Heart left ventricle (tissue), 16 donors: Measurements from ENCODE around the gene NIPAL4. TPM values are rescaled to one million over a fixed set of nuclear protein-coding genes. Genes with fewer than 3 reads are reported as not detected.
A peak's percentile ranks its signal among the peaks of the same experiment; 100 is the strongest.

Experiments
- ATAC-seq, 4 donors: fragments of 200-7000 bp; cut with Tn5 transposase; one replicate each; pipeline ENCODE4 v1.9.1; 2020 to 2022; ENCODE audit warnings: moderate library complexity in 4 of 4, mild to moderate bottlenecking in 3 of 4, moderate number of reproducible peaks in 1 of 4
- DNase-seq, 5 donors: peaks; one replicate each; pipeline ENCODE4 v3.0.0-alpha.2; 2020
- H3K27ac ChIP-seq, 12 donors: fragments of 200-600 bp; sonication (generic) in 4 of 12; one replicate each; pipeline versions ENCODE4 v1.5.0 to v1.8.0; 2016 to 2022; ENCODE audit warnings: mild to moderate bottlenecking in 2 of 12
- H3K27me3 ChIP-seq, 9 donors: fragments of 200-600 bp; sonication (generic) in 2 of 9; one replicate each; pipeline versions ENCODE4 v1.5.1 to v1.8.0; 2016 to 2022; ENCODE audit warnings: mild to moderate bottlenecking in 3 of 9
- H3K36me3 ChIP-seq, 9 donors: fragments of 200-600 bp; sonication (generic) in 2 of 9; one replicate each; pipeline versions ENCODE4 v1.5.0 to v1.8.0; 2018 to 2022; ENCODE audit warnings: mild to moderate bottlenecking in 2 of 9
- H3K4me1 ChIP-seq, 12 donors: fragments of 200-600 bp; sonication (generic) in 4 of 12; one replicate each; pipeline versions ENCODE4 v1.5.0 to v1.8.0; 2016 to 2022; ENCODE audit warnings: mild to moderate bottlenecking in 3 of 12
- H3K4me3 ChIP-seq, 12 donors: fragments of 200-600 bp; sonication (generic) in 4 of 12; one replicate each; pipeline versions ENCODE4 v1.5.0 to v1.8.0; 2017 to 2022; ENCODE audit warnings: mild to moderate bottlenecking in 9 of 12, moderate library complexity in 4 of 12
- H3K9me3 ChIP-seq, 12 donors: fragments of 200-600 bp; sonication (generic) in 4 of 12; one replicate each; pipeline versions ENCODE4 v1.5.0 to v1.8.0; 2016 to 2022; ENCODE audit warnings: mild to moderate bottlenecking in 1 of 12
- CTCF ChIP-seq, 12 donors: fragments of 200-600 bp; sonication (generic) in 4 of 12; IDR thresholded peaks; one replicate each; pipeline versions ENCODE4 v1.5.0 to v1.8.0; 2018 to 2022; ENCODE audit warnings: antibody characterized with exemption in 12 of 12, mild to moderate bottlenecking in 5 of 12
- POLR2A ChIP-seq, 2 donors: fragments of 450-650 bp; IDR thresholded peaks; one replicate each; pipeline ENCODE4 v1.6.1; 2017; ENCODE audit warnings: antibody characterized with exemption in 2 of 2, mild to moderate bottlenecking in 2 of 2, moderate library complexity in 2 of 2
- WGBS, 4 donors: extraction: QIAGEN DNeasy Blood & Tissue Kit in 2 of 4; methylation state at CpG; one replicate each; pipeline versions ENCODE4 v1.1.5 to v1.1.7; 2013 to 2018; 5-methylcytosine and 5-hydroxymethylcytosine counted together
- intact Hi-C, 10 donors: fragments of 100-400 bp; cut with DNase I; formaldehyde crosslinking; loops; one replicate each; pipeline versions ENCODE4 v1.11.1 to v1.14.2; 2022
- polyA plus RNA-seq, 2 donors: library from polyadenylated mRNA; stranded (reverse); fragments of 200-250 nt; gene quantifications; one replicate each; pipeline ENCODE4 v1.2.3, GENCODE V29; 2013
- total RNA-seq, 9 donors: library from RNA; depleted of rRNA in 2 of 9; stranded (reverse); fragments of >200 nt in 2 of 9; fragmentation: NEBNext Ultra II Directional in 3 of 9; extraction: Animal tissue kit (Norgen Biotek cat#: 25700) in 3 of 9; gene quantifications; one replicate each; pipeline versions ENCODE4 v1.1.0 to v1.2.4, GENCODE V29; 2016 to 2023
- donor health status: ischemic (EF 13 %, LVEDD 7.1; RV severe dilation, severe dysfunction).
- donor health status: healthy with polysubstance abuse.
- donor health status: DM: no; HTN: yes; CAD: no.
- donor health status: DM: no; HTN: no; CAD: no.
- donor health status: ischemic (EF 25% LVEDD 6.9; RV normal size, moderate dysfunction).
- donor health status: ischemic (EF 25% LVEDD 5.7; RV mildly dilated, moderate dysfunction).
- donor health status: healthy.
- donor health status: DM: yes; HTN: yes; CAD: no.
- donor health status: ischemic (EF 35%, LVEDD 5.7; RV mildly dilated, moderate dysfunction).
- donor health status: nonischemic (EF 11% LVEDD 7.7; RV severe dilation, severe dysfunction).
- donor health status: DM: yes; HTN: yes; CAD: no.
- donor health status: PGD.
- donor health status: ischemic (EF 29% LVEDD 5.4; RV normal size, mild dysfunction).
- donor health status: nonischemic (EF 23%, LVEDD 6.1; RV moderate dilation, normal function).

NIPAL4 gene
- total and polyA plus RNA-seq, 11 donors = 0.07 to 0.68 (median 0.22) TPM; not detected in 7

- H3K9me3 ChIP-seq = peaks cover 0 to 4% (median 0%) of the 10 kb centered on the region in 12 donors
- H3K27me3 ChIP-seq = no peaks in the 10 kb centered on the region
- peak in 3 of 4 donors; percentile 63 to 87 (median 80) for ATAC-seq
- WGBS, 4 donors = 33 to 40% (median 36%) methylated on average over 4 of the region's 4 CpGs
- H3K4me3 ChIP-seq = no peak overlapping the region
- intact Hi-C loops = loop anchor here (1.0 to 10.0 kb wide), 8 partner anchors 41 to 313 kb away; partner anchors contain the start of gene LSM11 (in 1 of the 10)
- no peak for TF ChIP-seq POLR2A (IDR thresholded peaks at IDR 0.05)
- TF ChIP-seq CTCF (IDR thresholded peaks at IDR 0.05) = peak; percentile 41 to 76 (median 60)
- no peak overlapping the region for H3K27ac ChIP-seq
- DNase-seq = peak in 2 of 5 donors; percentile 24 to 30
- peaks cover 0 to 5% (median 0%) of the 10 kb centered on the region in 12 donors for H3K4me1 ChIP-seq
- H3K36me3 ChIP-seq = no peaks in the 10 kb centered on the region
Measured at GRCh38 chr5:157431544-157432200, 28.3 kb upstream of the NIPAL4 start.

- Histone ChIP-seq H3K4me3 (no peak overlapping the region), H3K27me3 (no peaks in the 10 kb centered on the region), H3K36me3 (no peaks in the 10 kb centered on the region), H3K4me1 (peaks cover 0 to 5% (median 0%) of the 10 kb centered on the region in 12 donors), H3K27ac (no peak overlapping the region), H3K9me3 (peaks cover 0 to 4% (median 0%) of the 10 kb centered on the region in 12 donors)
- no peak for TF ChIP-seq POLR2A (IDR thresholded peaks at IDR 0.05)
- TF ChIP-seq CTCF (IDR thresholded peaks at IDR 0.05) = no peak
- intact Hi-C loops = loop anchor here in 8 of 10 donors (5.0 to 10.0 kb wide), 4 partner anchors 38 to 311 kb away; partner anchors contain the start of gene LSM11 (in 1 of the 8)
- WGBS, 4 donors = 86 to 95% (median 94%) methylated on average over 4 of the region's 4 CpGs
- no peak for DNase-seq
- no peak for ATAC-seq
Measured at GRCh38 chr5:157434096-157434495, 25.9 kb upstream of the NIPAL4 start.

- DNase-seq (peak in 1 of 5 donors; percentile 29), ATAC-seq (peak in 2 of 4 donors; percentile 44 to 80)
- no peak overlapping the region for H3K27ac ChIP-seq
- H3K4me3 ChIP-seq = no peak overlapping the region
- intact Hi-C loops = no loop called here
- no peaks in the 10 kb centered on the region for H3K9me3 ChIP-seq
- TF ChIP-seq POLR2A (IDR thresholded peaks at IDR 0.05) (no peak), CTCF (IDR thresholded peaks at IDR 0.05) (no peak)
- WGBS, 4 donors = 49 to 66% (median 61%) methylated on average over 7 of the region's 7 CpGs
- H3K36me3 ChIP-seq = no peaks in the 10 kb centered on the region
- H3K4me1 ChIP-seq = no peaks in the 10 kb centered on the region
- H3K27me3 ChIP-seq = no peaks in the 10 kb centered on the region
Measured at GRCh38 chr5:157443041-157443549, 16.9 kb upstream of the NIPAL4 start.

GRCh38 chr5:157444224-157444623, 15.8 kb upstream of the NIPAL4 start:
- Histone ChIP-seq H3K27me3 (no peaks in the 10 kb centered on the region), H3K4me3 (no peak overlapping the region)

More at GRCh38 chr5:157444224-157444623, 15.8 kb upstream of the NIPAL4 start:
- 69 to 82% (median 72%) methylated on average over 4 of the region's 4 CpGs for WGBS, 4 donors
- no peak for ATAC-seq
- no peak overlapping the region for H3K27ac ChIP-seq
- H3K4me1 ChIP-seq = peaks cover 0 to 7% (median 5%) of the 10 kb centered on the region in 12 donors
- intact Hi-C loops = no loop called here
- H3K36me3 ChIP-seq = no peaks in the 10 kb centered on the region
- TF ChIP-seq CTCF (IDR thresholded peaks at IDR 0.05) = no peak
- no peak for TF ChIP-seq POLR2A (IDR thresholded peaks at IDR 0.05)
- DNase-seq = no peak
- H3K9me3 ChIP-seq = no peaks in the 10 kb centered on the region
